RPMI7951 (cell line): ENCODE data around the gene FAM186B. TPM values are rescaled to one million over a fixed set of nuclear protein-coding genes. Genes with fewer than 3 reads are reported as not detected.
"Not testable (repeated sequence)": the region's sequence is repeated elsewhere in the genome, so short reads cannot be mapped to it uniquely, and the experiment has no call there.

Experiments
- DNase-seq: peaks from one replicate; pipeline ENCODE4 v3.0.0-alpha.2; 2012; ENCODE audit warnings: low read depth
- total RNA-seq: library from RNA; depleted of rRNA; stranded (reverse); fragments of >200 nt; shearing (Covaris generic); gene quantifications from 2 replicates; pipeline ENCODE4 v1.2.3, GENCODE V29; 2014

The FAM186B gene
- total RNA-seq, 1 experiment from 2014 or later, result not detected

DNA sequence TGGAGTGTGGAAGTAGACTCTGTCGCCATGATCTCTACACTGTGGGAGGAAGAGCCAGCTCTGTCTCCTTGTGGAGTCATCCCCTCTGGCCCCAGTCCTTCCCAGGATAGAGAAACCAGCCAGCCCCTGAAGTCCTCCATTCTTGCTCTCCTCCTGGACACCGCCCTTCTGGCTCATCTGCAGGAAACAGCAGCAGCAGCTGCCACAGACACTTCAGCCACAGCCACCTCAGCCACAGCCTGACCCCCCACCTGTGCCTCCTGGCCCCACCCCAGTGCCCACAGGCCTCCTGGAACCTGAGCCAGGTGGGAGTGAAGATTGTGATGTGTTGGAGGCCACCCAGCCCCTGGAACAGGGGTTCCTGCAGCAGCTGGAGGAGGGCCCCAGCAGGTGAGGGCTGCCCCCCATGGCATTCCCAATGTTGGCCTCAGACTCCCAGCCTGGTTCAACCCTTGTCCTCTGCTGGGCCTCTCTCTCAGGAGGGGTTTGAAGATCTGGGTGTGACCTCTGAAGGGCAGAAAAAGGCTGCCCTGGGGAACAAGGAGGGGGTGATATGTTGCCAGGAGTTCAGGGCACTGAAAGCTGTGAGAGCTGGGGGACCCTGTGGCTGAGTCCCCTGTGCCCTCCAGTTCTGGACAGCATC lies 28.4 kb upstream of the FAM186B start:
- no peak for DNase-seq

DNA sequence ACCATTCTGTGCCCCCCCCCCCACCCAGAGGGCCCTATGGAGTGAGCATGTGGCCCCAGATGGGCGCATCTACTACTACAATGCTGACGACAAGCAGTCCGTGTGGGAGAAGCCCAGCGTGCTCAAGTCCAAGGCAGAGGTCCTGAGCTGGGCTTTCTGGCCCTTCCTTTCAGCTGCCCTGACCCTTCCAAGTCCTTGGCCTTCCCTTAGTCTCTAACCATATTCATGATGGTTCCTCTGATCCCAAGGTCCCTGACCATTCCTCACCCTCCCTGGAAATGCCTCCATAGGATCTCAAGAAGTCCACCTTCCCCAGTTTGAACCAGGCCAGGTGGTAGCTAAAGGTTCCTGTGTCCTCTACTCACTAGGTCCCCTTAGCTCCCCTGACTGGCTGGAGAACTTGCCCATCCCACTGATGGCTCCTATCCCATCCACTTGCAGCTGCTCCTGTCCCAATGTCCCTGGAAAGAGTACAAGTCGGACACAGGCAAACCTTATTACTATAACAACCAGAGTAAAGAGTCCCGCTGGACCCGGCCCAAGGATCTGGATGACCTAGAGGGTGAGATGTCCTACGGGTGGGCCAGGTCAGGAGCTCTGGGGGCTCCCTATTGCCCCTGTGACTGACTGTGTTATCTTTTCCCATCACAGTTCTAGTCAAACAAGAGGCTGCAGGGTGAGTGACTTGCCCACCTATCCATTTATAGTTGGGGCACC lies 27.7 kb upstream of the FAM186B start:
- DNase-seq, result no peak

DNA sequence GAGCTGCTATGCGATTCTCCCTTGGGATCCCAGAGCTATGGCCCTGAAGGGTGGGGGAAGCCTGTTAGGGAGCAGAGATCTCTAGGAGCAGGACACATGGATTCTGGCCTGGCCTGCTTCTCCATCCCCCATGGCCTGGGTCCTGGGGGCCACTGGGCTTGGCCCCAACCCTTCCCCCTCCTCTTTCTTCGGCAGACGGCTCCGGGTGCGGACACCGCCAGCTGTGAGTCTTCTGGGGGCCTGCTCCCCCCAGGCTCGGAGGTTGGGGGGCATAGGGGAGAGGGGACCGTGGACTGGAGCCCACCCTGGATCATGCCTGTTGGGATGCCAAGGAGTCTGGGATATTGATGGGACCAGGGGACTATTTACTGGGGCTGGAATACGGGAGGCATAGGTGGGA lies 27.0 kb upstream of the FAM186B start:
- no peak for DNase-seq

DNA sequence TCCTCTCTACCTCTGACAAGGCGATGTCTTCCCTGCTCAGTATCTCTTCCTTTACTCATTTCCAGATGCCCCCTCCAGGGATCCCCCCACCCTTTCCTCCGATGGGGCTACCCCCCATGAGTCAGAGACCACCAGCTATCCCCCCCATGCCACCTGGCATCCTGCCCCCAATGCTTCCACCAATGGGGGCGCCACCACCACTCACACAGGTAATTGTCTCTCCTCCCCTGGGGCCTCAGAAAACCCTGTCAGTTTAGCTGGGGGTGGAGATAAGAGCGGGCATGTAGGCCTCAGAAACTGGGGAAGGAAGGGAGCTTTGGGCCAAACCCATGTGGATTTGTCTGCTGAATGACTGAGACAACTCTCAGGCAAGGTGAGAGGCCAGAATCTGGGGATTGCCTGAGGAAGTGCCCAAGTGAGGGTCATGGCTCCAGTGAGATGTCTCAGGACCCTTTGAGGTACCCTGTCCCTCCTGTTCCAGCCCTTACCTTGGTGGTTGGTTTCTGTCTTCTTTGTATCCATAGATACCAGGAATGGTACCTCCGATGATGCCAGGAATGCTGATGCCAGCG lies 26.0 kb upstream of the FAM186B start:
- no peak for DNase-seq

DNA sequence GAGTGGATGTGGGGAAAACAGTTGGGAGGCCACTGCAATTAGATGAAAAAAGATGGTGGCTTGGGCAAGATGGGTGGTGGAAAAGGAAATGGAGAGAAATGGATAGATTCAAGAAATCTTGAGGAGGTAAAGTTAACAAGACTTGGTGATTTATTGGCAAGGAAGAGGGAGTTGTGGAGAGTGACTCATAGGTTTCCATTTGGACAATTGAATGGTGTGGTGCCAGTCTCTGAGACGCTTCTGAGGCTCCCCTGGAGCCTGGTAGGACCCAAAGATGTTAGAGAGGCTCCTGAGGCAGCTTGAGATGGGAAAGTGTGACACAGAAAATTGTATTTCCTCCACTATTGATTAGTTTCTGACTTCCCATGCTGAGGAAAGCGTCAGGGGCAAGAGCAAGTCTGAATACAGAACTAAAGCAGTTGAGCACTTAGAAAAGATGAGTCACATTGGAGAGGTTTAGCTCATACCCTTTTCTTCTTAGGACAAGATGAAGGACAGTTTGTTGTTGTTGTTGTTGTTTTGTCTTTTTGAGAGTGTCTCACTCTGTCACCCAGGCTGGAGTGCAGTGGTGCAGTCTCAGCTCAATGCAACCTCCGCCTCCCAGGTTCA lies 22.4 kb upstream of the FAM186B start:
- DNase-seq, result peak; percentile 74

DNA sequence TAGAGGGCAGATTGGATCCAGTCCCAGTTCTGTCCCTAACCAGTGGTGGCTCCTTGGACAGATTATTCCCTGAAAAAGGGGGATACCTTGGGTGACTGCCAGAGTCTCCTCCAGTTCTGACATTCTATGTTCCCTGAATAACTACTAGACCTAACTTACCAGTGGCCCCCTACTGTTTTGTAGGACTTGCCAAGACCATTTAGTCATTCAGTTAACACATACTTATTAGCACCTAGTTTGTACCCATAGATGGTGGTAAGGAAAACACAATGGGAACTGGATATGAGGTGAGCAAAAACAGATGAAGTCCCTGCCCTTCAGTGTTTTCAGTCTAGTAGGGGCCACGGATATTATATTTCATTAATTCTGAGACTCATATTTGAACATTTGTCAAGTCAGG lies 21.4 kb upstream of the FAM186B start:
- DNase-seq, result no peak

DNA sequence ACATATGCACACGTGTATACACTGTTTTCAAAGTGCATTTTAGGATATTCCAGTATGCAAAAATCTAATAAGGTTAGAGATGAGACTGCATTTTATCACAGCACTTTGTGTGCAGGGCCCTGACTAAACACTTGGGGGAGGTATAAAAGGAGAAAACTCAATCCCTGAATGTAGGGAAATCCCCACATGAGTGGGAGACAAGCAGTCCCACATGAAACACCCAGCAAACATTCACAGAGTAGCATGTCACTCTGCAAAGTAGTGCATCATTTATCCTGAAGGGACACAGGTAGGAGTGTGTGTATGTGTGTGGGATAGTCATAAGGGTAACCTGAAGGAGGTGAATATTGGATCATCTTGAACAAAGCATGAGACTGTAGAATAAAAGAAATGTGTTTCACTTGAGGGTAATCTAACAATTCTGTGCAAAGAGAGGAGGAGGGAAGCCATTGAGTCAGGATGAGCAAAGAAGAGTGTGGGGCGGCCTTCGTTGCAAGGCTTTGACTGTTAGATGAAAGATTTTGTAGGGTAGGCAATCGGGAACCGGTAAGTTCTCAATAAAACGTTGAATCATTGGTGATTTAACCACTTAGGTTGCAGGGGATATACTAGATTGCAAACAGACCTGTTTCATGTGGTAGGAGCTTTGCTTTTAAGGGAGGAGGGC lies 20.9 kb upstream of the FAM186B start:
- no peak for DNase-seq

DNA sequence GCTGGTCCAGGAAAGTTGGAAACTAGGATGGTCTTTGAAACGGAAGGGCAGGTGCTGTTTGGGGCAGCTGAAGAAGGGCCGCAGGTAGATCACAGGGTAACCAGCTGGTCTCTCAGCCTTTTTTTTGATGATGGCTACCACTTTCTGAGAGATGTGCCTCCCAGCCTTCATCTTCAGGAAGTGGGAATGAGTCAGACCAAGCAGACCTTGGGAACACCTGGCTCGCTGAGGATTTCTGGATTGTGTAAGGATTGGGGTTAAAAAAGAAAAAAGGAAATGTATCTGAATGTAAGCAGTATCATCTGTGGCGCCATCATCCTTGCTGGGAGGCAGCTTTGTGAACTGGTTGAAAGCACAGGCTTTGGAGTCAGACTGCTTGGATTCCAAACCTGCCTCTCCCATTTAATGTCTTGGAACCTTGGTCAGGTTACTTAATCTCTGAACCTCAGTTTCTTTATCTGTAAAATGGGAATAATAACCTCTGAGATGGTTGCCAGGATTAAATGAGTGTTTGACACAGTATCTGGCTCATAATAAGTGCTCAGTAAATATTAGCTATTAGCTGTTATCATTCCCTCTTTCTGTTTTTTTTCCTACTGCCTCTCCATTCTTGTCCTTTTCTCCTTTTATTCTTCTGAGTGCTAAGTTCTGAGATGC lies 19.6 kb upstream of the FAM186B start:
- peak; percentile 60 for DNase-seq

DNA sequence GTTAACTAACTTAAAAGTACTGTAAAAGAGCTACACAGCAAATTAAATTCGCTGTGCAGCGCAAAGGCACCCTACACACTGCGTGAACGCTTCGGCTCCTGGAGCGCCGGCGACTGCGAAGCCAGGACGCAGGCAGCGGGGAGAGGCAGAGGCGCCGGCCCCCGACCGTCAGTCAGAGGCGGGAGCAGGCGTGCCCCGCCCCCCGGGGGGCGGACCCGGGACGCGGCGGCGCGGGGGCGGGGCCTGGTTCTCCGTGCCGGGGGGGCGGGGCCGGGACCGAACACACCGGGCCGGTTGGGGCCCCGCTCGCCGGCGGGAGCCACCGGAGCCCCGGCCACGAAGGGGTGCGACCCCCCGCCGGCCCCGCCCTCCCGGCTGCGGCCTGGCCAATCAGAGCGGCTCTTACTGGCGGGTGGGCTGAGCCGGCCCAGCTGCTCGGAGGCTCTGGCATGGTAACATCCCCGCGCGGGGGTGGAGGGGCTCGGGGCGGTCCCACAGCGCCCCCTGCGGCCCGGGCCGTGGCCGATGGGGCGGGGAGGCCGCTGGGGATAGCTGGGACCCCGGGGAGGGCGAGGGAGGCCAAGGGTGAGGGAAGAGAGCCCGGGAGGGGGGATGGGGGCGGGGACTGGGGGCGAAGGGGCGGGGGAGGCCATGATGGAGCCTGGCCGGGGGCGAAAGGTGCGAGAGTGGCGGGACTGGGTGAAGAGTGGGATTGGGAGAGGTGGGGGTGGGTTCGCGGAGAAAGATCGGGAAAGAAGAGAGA lies 17.9 kb upstream of the FAM186B start, which contains the start of gene PRPF40B:
PRPF40B (plus strand) TSS at position 420 of the 763 bp plus-strand sequence; CDS start at position 450, 30 bp downstream.
- peak; percentile 79 for DNase-seq

DNA sequence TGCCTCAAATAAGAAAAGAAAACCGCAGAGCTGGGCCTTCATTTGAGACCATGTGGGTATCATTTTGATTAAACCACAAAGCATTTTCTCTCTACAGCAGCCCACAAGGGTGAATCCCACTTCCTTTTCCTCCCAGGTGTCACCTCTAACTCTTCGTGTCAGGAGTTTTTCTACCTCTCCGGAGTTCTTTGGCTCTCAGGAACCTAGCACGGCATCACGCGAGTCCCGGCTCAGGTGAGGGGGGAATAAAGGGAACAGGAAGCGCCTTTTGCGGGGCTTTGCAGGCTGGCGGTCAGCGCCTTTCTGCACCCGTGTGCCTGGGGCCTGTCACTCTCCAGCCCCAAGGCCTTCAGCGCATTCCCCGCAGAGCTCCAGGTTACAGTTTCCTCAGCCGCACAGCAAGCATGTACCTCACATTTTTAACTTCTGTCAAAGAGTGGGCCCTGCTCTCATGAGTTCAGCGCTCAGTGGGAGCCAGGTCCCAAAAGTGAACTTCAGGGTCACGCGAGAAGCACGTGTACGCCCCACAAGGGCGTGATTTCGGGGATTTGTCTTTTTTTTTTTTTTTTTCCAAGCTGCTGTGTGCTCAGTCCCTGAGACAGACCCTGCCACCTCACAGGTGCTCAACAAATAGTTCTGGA lies 17.2 kb upstream of the FAM186B start:
- DNase-seq, result no peak

DNA sequence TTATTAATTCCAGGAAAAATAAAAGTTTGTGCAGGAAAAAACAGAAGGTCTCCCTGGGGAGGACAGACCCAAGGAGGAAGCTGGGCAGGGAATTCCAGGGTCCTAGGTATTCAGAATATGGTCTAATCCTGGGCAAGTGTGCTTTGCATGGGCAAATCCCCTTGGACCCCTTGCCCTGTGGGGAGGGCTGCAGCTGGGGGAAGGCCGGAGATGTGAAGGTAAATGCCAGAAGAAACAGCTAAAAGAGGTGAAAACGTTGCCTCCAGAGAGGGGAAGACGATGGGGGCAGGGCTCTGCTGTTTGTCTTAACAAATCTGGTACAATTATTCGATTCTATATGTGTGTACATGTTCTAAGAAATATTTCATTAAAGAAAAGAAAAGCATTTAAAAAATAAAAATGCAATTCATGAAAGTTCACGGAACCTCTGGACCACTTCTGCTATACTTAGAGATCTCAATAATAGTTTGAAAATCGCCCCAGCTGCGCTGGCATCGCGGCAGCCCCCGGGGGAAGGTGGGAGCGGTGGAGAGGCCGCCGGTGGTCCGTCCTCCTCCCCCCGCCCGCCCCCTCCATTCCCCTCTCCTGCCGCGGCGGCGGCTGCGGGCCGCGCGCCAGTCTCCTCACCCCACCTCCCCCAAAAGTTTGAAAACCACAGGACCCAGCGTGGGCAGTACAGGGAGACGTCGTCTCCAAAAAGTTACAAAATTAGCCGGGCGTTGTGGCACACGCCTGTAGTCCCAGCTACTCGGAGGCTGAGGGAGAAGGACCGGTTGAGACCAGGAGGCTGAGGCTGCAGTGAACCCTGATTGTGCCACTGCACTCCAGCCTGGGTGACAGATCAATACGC lies 16.4 kb upstream of the FAM186B start:
- DNase-seq, result peak; percentile 25

DNA sequence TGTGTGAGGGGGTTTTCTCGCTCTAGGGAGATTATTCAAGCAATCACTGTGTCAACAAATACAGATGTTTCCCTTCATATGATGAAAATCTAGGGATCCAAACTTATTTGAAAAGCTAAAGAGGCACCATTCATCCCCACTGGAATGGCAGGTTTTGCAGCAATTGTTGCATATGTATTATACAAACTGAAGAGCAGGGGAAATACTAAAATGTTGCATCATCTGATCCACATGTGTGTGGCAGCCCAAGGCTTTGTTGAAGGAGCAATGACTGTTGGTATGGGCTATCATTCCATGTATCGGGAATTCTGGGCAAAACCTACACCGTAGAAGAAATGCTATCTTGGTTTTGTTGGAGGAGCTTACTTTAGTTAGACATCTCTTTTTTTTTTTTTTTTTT lies 13.8 kb upstream of the FAM186B start:
- no peak for DNase-seq

DNA sequence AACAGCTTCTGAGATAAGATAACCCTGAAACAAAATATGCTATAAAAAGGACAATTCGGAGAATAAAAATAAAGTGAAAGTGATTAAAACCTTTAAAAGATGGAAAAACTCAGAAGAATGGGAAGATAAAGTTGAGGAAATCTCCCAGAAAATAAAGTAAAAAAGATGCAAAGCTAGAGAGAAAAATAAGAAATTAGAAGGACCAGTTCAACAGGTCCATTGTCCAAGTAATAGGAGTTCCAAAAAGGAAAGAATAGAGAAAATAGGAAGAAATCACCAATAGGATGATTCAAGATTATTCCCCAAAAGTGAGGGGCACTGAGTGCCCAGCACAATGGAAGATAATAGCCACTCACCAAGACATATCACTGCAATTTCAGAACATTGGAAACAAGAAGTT lies 13.1 kb upstream of the FAM186B start:
- DNase-seq, result no peak

DNA sequence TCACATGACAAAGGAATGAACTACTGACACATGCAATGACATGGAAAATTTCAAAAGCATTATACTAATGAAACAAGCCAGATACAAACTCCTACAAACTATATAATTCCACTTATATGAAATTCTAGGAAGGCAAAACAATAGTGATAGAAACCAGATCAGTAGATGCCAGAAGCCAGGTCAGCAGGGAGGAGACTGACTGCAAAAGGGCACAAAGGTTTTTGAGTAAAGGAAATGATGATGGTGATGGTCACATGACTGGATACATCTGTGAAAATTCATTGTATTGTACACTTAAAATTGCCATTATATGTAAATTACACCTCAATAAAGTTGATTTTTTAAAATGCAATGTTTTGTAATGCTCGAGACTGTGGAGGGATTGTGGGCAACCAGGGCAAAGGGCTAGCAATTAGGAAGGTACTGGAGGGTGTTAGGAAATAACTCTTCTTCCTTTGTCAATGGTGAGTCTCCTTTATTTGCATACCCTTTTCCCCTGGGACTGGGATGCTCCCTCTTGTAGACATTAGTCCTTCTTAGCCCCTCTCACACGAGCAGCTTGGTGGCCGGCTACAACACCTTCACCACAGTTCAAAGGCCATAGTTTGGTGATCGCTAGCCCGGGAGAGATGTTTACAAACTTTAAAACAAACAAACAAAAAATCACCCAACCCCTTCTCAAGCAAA lies 11.2 kb upstream of the FAM186B start:
- no peak for DNase-seq

DNA sequence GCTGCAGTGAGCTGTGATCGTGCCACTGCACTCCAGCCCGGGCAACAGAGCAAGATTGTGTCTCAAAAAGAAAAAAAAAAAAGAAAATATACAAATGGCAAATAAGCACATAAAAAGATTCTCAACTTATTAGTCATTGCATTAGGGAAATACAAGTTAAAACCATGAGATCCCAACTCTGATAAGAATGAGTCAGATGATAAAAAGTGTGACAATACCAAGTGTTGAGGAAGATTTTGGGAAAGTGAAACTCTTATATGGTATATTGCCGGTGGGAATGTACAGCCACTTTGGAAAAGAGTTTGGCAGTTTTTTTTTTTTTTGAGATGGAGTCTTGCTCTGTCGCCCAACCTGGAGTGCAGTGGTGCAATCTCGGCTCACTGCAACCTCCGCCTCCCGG lies 10.3 kb upstream of the FAM186B start:
- DNase-seq, result peak; percentile 66

DNA sequence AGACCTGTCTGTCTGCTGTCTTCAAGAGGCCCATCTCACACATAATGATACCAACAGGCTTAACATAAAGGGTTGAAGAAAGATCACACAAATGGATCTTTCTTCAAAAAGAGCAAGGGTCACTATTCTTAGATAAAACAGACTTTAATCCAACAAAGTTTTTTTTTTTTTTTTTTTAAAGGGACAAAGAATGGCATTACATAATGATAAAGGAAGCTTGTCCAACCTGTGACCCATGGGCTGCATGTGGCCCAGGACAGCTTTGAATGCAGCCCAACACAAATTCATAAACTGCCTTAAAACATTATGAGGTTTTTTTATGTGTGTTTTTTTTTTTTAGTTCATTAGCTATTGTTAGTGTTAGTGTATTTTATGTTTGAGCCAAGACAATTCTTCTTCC lies 6.8 kb upstream of the FAM186B start:
- DNase-seq, result no peak

DNA sequence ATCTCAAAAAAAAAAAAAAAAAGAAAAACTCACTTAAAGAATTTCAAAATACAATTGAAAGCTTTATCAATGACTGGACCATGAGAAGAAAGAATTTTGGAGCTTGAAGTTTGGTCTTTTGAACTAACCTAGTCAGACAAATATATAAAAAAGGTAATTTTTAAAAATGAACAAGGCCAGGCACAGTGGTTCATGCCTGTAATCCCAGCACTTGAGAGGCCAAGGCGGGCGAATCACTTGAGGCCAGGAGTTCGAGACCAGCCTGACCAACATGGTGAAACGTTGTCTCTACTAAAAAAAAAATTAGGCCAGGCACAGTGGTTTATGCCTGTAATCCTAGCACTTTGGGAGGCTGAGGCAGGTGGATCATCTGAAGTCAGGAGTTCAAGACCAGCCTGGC lies 5.3 kb upstream of the FAM186B start:
- DNase-seq, result not testable (repeated sequence)

DNA sequence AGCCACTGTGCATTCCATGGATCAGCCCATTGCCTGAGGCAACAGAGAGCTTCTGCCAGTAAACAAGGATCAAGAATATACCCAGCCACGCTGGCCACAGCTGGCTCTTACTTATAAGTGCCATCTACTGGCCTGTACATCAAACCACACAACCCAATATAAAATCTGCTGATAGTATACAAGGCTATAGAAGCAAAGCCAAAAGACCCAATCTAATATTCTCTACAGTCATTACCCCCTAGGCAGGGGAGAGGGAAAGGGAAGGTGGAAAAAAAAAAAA lies 4.4 kb upstream of the FAM186B start:
- peak; percentile 74 for DNase-seq
